GM19328 (cell line): ENCODE results near the gene ATG9A.
"Not testable (repeated sequence)": the region's sequence is repeated elsewhere in the genome, so short reads cannot be mapped to it uniquely, and the experiment has no call there.

Experiments used
- ATAC-seq: cut with Tn5 transposase; IDR thresholded peaks from one replicate; pipeline ENCODE4 v1.9.1; 2021; ENCODE audit warnings: mild to moderate bottlenecking, moderate library complexity; ENCODE audit not compliant: unreplicated experiment

ATG9A gene

DNA sequence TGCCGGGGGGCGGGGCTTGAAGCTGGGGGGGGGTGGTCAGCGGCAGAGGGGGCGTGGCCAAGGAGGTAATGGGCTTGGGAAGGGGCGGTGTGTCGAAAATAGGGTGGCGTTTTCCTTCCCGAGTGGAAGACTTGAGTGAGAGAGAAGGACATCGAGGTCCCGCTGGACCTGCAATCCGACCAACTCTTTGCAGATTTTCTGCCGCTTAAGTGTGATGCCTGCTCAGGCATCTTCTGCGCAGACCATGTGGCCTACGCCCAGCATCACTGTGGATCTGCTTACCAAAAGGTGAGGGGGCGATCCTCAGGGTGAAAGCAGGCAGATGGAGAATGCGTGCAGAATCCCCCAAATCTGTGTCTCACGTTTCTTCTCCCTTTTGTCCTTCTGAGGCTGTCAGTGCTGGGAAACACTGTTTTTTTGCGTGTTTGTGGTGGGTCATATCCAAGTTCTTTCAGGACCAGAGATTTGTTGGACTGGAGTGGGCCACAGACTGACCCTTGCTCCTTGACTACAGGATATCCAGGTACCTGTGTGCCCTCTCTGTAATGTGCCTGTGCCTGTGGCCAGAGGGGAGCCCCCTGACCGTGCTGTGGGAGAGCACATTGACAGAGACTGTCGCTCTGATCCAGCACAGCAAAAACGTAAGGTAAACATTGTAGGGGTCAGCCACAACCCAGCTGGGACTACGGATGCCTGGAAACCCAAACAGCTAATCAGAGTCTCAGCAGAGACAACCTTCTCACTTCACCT lies 22.1 kb downstream of the ATG9A start:
- ATAC-seq = no peak

DNA sequence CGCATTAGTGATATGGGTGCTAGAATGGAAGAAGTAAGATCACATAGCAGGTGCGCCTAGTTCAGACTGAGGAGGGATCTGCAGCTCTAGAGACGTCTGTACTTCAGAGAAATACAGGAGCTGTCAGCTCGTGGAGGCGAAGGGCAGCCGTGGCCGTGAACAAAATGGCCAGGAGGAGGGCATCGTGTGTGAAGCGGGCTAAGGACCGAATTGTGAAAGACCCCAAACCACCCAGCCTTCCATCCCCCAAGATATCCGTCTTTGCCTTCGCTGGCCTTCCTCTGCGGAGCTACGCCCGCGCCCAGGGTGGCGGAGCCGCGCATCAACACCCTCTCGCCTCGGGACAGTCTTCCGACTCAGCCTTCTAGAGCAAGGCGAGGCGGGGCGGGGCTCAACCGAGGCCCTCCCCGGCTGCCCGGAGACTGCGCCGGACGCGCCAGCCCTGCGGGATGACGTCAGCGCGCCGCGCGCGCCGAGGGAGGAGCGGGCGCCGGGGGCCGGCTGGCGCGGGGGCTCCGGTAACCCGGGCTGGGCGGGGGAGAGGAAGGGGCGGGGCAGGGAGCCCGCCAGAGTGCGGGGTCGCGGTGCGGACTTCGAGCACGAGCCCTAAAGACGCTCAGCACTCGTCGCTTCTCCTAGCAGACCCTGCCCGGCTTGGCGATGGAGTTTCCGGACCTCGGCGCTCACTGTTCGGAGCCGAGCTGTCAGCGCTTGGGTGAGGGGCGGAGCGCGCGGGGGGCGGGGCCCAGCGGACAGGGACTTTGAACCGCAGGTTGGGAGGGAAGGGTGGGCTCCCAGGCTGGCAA lies 22.9 kb downstream of the ATG9A start, which contains the start of gene ZFAND2B:
Gene ZFAND2B, plus strand, starts transcription at position 455 of the 806 bp plus-strand sequence. Its CDS starts 206 bp downstream, at position 661.
- peak; percentile 98 for ATAC-seq

DNA sequence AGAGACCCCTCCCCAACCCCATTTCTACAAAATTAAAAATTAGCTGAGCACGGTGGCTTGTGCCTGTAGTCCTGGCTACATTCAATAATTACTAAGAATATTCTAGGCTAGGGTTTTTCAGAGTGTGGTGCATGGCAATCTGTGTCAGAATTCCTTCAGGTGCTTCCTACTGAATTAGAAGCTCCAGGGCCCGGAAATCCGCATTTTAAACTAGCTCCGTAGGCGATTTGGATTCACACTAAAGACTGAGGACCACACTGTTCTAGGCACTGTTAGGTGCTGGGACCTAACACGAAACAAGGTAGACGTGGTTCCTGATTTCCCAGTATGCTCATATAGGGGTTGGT lies 23.5 kb downstream of the ATG9A start:
- no peak for ATAC-seq

DNA sequence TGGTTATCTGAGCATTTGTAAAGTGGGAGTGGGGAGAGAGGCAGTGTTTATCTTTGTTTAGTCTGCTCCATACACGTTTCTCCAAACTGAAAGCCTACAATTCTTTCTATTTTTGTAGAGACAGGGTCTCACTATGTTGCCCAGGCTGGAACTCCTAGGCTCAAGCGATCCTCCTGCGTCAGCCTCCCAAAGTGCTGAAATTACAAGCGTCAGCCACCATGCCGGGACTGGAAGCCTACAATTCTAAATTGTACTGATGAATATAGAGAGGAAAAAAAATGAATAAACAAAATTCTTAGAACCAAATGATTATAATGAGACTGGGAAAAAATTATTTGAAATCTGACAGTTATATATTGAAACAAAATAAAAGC lies 24.3 kb downstream of the ATG9A start:
- ATAC-seq = no peak

DNA sequence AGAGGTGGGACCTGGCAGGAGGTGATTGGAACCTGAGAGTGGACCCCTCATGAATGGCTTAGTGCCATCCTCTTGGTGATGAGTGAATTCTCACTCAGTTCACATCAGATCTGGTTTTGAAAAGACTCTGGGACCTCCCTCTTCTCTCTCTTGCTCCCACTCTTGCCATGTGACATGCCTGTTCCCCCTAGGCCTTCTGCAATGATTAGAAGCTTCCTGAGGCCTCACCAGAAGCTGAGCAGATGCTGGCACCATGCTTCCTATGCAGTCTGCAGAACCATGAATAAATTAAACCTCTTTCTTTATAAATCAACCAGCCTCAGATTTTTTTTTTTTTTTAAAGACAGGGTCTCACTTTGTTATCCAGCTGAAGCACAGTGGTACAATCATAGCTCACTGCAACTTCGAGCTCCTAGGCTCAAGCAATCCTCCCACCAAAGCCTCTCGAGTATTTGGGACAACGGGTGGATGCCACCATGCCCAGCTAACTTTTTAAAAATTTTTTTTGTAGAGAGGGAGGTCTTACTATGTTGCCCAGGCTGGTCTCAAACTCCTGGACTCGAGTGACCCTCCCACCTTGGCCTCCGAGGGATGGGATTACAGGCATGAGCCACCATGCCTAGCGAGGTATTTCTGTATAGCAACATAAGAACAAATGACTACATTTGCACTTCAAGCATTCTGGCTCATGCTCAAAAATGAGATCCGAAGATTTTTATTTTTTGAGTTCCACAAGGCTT lies 24.8 kb downstream of the ATG9A start:
- no peak for ATAC-seq

DNA sequence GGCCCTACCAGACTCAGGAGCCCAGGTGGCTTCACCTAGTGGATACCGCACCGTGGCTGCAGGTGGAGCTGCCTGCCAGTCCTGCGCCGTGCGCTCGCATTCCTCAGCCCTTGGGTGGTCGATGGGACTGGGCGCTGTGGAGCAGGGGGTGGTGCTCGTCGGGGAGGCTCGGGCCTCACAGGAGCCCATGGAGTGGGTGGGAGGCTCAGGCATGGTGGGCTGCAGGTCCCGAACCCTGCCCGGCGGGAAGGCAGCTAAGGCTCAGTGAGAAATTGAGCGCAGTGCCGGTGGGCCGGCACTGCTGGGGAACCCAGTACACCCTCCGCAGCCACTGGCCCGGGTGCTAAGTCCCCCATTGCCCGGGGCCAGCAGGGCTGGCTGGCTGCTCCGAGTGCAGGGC lies 28.1 kb downstream of the ATG9A start:
- ATAC-seq = not testable (repeated sequence)

DNA sequence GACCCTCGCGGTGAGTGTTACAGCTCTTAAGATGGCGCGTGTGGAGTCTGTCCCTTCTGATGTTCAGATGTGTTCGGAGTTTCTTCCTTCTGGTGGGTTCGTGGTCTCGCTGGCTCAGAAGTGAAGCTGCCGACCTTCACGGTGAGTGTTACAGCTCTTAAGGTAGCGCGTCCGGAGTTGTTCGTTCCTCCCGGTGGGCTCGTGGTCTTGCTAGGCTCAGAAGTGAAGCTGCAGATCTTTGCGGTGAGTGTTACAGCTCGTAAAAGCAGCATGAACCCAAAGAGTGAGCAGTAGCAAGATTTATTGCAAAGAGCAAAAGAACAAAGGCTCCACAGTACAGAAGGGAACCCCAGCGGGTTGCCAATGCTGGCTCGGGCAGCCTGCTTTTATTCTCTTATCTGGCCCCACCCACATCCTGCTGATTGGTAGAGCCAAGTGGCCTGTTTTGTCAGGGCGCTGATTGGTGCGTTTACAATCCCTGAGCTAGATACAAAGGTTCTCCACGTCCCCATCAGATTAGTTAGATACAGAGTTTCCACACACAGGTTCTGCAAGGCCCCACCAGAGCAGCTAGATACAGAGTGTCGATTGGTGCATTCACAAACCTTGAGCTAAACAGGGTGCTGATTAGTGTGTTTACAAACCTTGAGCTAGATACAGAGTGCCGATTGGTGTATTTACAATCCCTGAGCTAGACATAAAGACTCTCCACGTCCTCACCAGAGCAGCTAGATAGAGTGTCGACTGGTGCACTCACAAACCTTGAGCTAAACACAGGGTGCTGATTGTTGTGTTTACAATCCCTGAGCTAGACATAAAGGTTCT lies 28.7 kb downstream of the ATG9A start:
- ATAC-seq = not testable (repeated sequence)

DNA sequence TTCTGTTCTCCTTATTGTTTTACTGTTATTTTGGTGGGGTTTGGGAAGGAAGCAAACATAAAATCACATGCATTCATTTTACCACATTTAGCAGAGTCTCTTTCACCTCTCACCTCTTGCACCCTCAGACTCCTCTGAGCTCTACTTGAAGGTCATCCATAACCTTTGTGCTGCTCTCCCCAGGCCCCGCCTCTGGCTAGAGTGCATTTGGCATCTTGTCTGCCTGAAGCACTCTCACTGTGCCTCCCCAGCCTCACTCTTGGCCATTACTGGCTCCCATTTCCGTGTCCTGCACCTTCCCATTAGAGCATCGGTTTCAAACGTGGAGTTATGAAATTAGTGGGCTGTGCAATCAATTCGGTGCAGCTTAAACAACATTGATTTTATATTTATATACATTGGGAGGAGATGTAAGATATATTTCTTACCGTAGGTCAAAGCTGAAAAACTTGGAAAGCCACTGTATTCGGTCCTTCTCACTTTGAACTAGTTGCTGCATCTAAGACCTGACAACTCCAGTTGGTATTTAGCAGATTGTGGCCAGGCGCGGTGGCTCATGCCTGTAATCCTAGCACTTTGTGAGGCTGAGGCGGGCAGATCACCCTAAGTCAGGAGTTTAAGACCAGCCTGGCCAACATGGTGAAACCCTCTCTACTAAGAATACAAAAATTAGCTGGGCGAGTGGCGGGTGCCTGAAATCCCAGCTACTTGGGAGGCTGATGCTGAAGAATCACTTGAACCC lies 29.8 kb downstream of the ATG9A start:
- ATAC-seq = no peak

DNA sequence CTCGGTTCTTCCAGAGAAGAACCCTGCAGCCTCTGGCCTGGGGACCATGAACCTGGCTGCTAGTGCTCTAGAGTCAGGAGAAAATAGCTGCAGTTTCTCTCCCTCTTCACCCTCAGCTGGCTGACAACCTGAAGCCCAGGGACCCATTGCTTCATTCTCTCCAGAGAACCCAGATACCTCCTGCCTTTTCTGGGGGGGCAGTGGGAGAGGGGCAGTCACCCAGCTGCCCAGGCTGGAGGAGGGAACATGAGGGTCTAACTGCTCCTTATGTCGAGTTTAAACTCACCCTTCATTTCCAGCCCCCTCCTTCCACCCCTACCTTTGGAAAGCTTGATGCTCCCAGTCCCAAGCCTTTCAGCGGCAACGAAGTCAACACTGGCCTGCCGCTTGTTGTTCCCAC lies 30.5 kb downstream of the ATG9A start:
- no peak for ATAC-seq

DNA sequence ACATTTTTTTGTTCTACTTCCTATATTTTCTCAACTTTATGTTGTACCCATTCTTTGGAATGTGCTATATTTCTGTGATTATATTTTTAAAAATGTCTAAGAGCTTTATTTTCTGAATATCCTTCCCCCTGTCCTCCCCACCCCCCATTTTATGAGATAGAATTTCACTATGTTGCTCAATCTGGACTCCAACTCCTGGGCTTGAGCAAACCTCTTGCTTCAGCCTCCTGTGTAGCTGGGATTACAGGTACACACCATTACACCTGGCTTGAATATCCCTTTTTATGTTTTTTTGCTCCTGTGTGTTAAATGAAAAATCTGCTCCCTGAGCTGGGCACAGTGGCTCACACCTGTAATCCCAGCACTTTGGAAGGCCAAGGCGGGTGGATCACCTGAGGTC lies 32.0 kb downstream of the ATG9A start:
- ATAC-seq = no peak

DNA sequence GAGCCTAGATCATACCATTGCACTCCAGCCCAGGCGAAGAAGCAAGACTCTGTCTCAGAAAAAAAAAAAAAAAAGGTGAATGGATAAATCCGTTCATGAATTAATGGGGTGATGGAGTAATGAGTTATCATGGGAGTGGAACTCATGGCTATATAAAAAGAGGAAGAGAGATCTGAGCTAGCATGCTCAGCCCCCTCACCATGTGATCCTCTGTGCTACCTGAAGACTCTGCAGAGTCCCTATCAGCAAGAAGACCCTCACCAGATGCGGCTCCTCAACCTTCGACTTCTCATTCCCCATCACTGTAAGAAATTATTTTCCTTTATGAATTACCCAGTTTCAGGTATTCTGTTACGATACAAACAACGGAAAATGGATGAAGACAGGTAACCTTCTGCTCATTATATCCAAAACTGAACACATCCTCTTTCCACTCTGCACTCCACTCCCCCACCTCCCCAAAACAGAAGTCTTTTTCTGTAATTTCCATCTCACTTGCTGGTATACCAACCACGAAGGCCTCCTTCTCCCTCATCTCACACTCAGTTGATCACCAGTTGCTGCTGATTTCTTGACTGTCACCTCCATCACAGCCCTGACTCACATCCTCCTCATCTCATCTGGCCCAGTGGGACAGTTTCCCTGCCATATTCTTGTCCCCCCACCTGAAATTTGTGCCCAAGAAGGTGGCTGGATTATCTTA lies 42.5 kb downstream of the ATG9A start:
- no peak for ATAC-seq

DNA sequence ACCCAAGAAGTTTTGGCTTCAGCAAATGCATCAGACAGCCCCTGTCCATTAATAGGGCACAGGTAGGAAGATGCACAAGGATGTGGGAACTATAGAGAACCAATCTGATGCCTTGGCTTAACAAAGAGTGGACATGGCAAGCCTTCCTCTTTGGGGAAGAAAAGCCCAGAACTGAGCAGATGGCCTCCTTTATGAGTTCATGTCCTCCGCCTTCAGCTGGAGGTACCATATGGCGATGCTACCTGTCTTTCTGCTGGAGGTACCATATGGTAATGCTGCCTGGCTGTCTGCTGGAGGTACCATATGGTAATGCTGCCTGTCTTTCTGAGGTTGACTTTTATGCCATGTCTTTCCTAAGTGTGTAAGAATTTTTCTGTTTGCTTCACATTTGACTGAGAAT lies 45.3 kb downstream of the ATG9A start:
- no peak for ATAC-seq

DNA sequence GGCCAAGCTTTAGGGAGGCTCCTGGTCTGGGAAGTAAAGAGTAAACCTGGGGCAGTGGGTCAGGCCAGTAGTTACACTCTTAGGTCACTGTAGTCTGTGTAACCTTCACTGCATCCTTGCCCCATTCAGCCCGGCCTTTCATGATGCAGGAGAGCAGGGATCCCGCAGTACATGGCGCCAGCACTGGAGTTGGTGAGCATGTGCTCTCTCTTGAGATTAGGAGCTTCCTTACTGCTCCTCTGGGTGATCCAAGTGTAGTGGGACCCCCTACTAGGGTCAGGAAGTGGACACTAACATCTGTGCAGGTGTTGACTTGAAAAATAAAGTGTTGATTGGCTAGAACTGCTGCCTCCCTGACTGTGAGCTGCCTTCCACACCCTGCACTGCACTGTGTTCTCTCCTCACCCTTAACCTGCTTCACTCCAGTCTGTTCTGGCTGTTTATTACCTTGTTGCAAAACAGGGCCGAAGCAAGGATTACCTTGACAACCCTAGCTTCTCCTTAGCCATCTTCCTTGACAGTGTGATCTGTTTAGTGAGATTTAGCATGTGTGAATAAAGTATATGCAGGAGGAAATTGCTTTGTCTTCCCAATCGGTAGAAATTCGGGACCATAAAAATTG lies 46.2 kb downstream of the ATG9A start:
- no peak for ATAC-seq

DNA sequence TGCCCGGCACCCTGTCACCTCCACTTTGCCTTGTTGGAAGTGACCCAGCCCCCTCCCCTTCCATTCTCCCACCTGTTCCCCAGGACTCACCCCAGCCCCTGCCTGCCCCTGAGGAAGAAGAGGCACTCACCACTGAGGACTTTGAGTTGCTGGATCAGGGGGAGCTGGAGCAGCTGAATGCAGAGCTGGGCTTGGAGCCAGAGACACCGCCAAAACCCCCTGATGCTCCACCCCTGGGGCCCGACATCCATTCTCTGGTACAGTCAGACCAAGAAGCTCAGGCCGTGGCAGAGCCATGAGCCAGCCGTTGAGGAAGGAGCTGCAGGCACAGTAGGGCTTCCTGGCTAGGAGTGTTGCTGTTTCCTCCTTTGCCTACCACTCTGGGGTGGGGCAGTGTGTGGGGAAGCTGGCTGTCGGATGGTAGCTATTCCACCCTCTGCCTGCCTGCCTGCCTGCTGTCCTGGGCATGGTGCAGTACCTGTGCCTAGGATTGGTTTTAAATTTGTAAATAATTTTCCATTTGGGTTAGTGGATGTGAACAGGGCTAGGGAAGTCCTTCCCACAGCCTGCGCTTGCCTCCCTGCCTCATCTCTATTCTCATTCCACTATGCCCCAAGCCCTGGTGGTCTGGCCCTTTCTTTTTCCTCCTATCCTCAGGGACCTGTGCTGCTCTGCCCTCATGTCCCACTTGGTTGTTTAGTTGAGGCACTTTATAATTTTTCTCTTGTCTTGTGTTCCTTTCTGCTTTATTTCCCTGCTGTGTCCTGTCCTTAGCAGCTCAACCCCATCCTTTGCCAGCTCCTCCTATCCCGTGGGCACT lies 46.9 kb downstream of the ATG9A start:
- no peak for ATAC-seq

DNA sequence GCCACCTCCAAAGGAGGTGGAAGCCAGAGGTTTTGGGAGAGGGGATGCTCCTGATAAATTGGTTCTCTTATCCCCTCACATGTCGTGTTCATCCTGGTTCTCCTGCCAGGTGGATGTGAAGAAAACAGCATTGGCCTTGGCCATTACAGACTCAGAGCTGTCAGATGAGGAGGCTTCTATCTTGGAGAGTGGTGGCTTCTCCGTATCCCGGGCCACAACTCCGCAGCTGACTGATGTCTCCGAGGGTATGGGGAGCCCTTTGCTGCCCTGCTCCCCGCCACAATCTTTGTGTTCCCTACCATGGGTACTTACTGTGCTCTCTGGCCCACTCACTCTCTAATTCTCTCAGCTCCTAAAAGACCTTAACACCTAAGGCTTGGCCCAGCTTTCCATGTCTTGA lies 47.9 kb downstream of the ATG9A start:
- no peak for ATAC-seq

DNA sequence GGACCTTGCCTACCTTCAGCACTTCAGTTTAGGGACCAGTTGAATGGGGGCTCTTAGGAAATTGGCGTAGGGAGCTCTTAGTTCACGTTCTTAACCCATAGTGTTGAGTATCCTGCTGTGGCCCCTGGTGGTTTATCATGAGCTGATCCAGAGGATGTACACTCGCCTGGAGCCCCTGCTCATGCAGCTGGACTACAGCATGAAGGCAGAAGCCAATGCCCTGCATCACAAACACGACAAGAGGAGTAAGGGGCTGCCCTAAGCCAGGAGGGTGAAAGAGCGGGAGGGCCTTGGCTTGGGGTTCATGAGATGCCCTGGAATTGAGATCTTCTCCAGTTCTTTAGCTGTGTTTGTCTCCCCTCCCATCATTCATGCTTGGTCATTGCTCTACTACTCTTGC lies 48.5 kb downstream of the ATG9A start:
- ATAC-seq = no peak

DNA sequence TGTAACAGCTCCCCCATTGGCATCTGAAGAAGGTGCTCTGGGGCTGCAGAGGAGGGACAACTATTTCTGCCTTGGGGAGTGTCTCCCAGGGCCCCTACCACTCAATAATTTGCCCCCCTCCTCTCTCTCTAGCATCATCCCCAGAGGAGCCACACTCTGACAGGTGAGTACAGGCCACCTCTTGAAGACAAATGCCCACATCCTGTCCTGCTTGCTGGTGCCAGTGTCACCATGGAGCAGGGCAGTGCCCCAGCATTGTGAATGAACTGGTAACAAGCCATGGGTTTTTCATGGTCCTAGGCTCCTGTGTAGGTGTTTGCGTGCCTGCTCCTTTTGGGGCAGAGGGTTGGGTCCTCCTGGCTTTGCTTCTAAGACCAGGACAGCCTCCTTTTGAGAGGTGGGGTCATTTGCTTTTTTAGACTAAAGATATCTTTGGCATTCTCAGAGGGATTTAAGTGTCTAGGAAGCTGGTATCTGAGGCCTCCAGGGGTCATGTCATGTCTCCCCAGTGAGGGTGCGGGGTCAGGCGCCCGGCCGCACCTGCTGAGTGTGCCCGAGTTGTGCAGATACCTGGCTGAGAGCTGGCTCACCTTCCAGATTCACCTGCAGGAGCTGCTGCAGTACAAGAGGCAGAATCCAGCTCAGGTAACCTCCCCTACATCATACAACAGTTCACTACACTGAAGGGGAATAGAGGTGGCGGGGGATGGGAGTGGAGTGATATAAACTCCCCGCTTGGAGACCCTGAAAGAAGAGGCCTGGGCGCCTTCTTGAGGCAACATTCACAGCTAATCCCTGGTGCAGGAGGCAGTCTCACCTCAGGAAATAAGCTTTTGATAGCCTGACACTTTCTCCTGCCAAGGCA lies 49.6 kb downstream of the ATG9A start:
- ATAC-seq = no peak
